Epithelial cell of proximal tubule (primary cell): Measurements from ENCODE around the gene CRAMP1. TPM values are rescaled to one million over a fixed set of nuclear protein-coding genes. Genes with fewer than 3 reads are reported as not detected.

Experiments
- DNase-seq: peaks from one replicate; pipeline ENCODE4 v3.0.0-alpha.2; 2011; ENCODE audit warnings: low read depth
- H3K4me3 ChIP-seq: 2 replicates; pipeline ENCODE4 v1.5.1; 2011; ENCODE audit warnings: low read depth, mild to moderate bottlenecking, low read length
- CTCF ChIP-seq: conservative IDR thresholded peaks from 2 replicates; pipeline ENCODE4 v1.5.1; 2012; ENCODE audit warnings: low read depth, mild to moderate bottlenecking, low read length
- total RNA-seq: library from RNA; depleted of rRNA; stranded (reverse); fragments of >200 nt; gene quantifications from 2 replicates; pipeline ENCODE4 v1.2.3, GENCODE V29; 2015

Gene CRAMP1
- total RNA-seq, 1 donor from 2014 or later = 6.9 TPM

DNA sequence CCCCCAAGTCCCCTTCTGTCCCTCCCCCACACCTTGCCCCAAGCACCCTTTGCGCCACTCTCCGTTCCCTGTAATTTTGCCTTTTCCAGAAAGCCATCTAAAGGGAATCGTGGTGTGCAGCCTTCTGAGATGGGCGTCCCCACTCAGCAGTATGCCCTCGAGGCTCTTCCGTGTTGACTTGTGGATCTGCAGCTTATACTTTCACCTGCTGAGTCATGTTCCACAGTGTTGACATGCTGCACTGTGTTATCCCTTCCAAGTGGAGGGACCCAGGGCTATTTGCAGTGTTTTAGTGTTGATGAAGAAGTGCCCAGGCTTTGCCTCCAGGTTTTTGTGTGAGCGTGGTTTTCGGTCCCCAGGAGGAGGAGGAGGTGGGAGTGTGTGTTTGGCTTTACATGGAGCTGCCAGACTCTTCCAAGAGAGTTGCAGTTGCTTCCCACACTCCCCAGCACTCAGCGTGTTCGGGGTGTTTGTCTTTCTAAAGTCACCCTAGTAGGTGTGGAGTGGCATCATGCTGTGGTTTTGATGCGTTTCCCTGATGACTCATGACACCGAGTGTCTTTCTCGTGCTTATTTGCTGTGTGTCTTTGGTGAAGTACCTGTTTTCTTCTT is 33.9 kb downstream of the CRAMP1 start:
- no peak for DNase-seq
- TF ChIP-seq CTCF = no peak
- no peak overlapping the region for H3K4me3 ChIP-seq

GRCh38 chr16:1647856-1648255 is 35.7 kb downstream of the CRAMP1 start:
- DNase-seq = no peak
- H3K4me3 ChIP-seq = no peak overlapping the region
- TF ChIP-seq CTCF = no peak

DNA sequence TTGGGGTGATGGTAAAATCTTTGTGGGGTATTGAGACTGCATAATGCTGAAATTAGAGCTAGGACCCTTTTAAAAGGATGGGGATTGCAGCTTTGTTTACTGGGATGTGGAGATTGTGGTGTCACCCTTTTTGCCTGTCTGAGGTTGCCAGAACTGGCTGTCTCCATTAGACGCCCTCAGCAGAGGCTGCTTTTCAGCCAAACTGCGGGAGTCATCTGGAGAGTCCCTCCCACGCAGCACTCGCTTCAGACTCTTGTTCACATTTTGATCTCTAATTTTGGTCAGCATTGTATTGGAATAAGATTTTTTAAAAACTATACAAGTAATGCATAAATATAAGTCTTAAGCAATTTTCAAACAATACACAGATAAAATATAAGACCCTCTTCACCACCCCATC is 38.0 kb downstream of the CRAMP1 start:
- H3K4me3 ChIP-seq = no peak overlapping the region
- DNase-seq = no peak
- TF ChIP-seq CTCF = no peak

DNA sequence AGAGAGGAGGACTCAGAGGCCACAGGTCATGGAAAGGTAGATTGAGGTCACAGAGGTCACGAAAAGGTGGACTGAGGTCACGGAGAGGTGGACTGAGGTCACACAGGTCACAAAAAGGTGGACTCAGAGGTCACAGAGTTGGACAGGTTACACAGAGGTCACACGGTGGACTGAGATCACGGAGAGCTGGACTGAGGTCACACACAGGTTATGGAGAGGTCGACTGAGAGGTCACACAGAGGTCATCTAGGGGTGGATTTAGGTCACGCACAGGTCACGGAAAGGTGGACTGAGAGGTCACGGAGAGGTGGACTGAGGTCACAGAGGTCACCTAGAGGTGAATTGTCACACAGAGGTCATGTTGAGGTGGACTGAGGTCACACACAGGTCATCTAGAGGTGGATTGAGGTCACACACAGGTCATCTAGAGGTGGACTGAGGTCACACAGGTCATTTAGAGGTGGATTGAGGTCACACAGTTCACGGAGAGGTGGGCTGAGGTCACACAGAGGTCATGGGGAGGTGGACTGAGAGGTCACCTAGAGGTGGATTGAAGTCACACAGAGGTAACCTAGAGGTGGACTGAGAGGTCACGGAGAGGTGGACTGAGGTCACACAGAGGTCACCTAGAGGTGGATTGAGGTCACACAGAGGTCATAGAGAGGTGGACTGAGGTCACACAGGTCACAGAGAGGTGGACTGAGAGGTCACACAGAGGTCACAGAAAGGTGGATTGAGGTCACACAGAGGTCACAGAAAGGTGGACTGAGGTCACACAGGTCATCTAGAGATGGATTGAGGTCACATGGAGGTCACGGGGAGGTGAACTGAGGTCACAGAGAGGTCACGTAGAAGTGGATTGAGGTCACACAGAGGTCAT is 39.2 kb downstream of the CRAMP1 start:
- TF ChIP-seq CTCF = no peak
- no peak for DNase-seq
- no peak overlapping the region for H3K4me3 ChIP-seq

DNA sequence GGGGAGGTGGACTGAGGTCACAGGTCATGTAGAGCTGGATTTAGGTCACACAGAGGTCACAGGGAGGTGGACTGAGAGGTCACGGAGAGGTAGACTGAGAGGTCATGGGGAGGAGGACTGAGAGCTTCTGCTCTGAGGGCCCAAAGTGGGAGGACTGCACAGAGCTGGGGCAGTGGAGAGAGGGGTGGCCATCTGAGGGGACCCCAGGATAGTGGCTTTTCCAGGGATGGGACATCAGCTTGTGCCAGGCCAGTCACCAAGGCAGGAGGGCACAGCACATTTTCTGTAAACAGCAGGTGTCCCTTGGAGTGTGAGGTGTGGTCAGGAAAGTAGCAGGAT is 39.8 kb downstream of the CRAMP1 start:
- TF ChIP-seq CTCF = no peak
- DNase-seq = no peak
- H3K4me3 ChIP-seq = no peak overlapping the region

DNA sequence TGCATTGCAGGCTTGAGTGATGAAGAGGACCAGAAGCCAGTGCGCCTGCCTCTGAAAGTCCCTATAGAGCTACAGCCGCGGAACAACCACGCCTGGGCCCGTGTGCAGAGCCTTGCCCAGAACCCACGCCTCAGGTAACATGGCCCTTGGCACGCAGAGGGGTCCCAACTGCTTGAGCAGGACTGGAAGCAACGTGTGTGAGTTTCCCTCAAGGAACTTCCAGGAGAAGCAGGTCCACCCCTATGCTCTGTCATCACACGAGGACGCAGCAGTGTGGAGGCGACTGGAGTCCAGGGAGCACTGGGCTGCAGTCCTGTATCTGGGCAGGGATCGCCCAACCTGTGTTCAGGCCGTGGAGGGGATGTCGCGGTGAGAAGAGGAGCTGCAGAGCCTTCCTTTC is 40.9 kb downstream of the CRAMP1 start:
- no peak for DNase-seq
- no peak for TF ChIP-seq CTCF
- no peak overlapping the region for H3K4me3 ChIP-seq
